GM21381 (cell line): ENCODE results near the gene HELQ.

Experiments
- ATAC-seq: cut with Tn5 transposase; IDR thresholded peaks from one replicate; pipeline ENCODE4 v1.9.1; 2021; ENCODE audit warnings: mild to moderate bottlenecking, moderate library complexity; ENCODE audit not compliant: unreplicated experiment

Gene HELQ

DNA sequence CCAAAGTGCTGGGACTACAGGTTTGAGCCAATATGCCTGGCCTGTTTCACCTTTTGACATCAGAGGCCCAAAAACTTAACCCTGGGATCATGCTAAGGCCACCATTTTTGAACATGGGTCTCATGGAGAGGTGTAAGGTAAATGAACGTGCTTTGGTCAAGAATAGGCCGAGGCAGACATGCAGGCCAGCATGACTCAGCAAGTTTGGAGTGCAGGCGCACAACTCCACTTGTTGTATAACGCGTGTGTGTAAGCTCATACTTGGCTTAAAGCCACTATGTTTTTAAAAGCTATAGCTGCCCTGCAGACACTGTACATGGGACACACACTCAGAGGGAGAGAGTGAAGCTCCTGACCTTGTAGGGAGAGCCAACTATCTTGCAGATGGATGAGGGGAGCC is 77.2 kb downstream of the HELQ start:
- ATAC-seq: no peak

DNA sequence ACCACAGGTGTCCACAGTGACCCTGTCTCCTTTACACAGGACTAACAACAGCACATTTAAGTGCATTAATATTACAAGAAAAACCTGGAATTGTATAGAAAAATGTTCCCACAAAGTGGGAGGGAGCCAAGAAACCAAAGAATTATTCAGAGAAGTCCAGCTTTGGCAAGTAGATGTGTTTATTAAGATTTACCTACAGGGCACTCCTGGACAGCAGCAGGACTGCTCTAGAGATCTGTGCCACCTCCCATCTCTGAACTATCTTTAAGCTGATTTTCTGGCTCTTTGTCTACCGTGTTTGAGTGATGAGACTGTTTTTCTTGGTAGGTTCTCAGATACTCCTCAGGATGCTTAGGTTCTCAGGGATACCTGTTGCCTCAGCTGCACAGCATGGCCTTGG is 82.7 kb downstream of the HELQ start:
- ATAC-seq: no peak

- ATAC-seq: no peak
Measured at GRCh38 chr4:83371936-83372335, 83.7 kb downstream of the HELQ start.

DNA sequence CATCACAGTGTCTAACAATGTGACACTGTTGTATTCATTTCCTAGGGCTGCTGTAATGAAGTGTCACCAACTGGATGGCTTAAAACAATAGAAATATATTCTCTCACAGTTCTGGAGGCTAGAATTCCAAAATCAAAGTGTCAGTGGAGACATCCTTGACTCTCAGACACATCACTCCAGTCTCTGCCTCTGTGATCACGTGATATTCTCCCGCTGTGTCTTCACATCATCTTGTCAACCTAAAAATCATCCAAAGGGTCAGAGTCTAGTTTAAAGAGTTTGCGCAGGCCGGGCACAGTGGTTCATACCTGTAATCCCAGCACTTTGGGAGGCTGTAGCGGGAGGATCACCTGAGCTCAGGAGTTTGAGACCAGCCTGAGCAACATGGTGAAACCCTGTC is 84.4 kb downstream of the HELQ start:
- no peak for ATAC-seq

DNA sequence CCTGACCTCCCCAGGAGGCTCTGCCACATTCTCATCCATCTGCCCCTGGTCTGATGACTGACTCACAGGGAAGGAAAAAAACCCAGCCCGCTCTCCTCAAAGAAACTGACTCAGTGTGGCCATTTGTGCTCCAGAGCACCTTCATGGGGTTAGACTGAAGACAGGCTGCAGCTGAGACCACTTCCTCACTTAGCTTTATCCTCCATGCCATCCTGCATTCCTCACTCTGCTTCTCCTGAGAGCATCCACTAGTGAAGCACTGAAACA is 85.0 kb downstream of the HELQ start:
- no peak for ATAC-seq

DNA sequence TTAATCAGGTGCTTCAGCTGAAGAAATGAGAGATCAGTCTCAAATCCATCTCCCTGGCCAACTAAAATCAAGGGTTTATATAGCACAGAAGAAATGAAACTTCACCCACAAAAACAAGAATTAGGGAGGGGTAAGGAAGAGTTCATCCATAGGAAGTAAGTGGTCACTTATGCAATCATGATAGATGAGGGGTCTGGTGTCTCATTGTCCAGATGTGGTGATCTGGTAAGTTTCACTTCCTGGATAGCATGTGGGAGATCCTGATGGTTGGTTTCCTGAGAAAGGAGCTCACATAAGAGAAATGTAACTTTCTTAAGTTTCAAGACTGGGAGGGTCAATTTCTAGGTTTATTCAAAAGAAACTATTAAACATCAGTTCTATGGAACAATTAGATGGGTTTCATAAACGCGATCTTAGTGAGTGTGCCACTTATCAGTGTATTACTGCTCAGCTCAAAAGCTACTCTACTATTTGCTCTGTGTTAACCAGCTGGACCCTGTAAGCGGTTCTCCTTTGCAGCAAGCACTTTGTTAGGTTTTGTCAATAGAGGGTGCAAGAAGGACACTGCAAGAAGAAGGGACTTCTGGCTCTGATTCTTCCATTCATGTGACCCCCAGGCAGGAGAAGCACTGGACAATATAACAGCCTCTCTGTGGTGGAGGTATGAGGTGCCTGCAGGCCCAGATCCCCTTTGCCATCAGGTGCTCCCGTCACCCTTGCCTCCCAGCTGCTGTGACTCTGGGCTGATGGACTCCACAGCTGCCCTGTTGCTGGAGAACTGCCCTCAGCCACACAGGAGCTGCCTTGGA is 85.6 kb downstream of the HELQ start:
- ATAC-seq: no peak

DNA sequence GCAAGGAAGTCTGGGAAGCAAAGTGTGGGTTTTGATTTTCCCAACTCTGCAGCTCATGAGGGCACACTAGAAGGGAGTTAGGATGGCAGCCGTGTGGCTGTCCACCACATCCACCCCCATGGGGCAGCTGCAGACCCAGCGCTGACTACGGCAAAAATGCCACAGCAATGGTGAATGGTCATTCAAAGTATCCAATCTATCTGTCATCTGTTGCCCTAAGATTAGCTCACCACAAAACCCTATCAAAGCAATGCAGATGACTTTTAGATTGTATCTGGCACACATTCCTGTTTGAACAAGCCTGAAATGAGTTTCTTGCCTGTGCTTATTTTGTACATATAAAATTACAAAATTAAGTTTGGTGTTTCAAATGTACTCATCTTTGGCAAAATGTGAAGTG is 91.3 kb downstream of the HELQ start:
- ATAC-seq: no peak

GRCh38 chr4:83362492-83363329 is 92.9 kb downstream of the HELQ start:
- ATAC-seq: peak; percentile 56

DNA sequence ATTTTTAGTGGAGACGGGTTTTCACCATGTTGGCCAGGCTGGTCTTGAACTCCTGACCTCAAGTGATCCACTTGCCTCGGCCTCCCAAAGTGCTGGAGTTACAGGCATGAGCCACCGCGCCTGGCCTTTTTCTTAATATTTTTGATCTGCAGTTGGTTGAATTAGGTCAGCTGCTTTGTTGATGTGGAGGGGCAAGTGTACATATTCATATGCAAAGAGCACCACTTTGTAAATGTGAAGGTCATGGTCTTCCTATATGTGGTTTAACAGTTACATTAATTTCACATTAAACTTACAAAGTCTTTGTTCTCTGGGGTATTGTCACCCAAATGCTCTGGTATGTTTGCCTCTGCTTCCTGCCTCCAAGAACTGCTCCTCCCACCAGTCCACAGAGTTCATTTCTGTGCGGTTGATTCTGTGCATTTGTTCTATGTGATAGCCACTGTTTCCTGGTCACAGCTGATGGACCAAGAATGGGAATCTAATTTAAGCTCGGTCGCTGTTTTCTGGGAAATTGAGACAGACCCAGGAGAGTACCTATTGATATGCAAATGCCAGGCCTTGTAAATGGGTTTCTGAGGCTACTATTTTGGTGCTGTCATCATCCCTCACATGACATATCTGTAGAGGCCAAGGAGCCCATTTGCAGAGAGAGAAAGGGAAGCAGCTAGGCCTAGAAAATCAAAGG is 94.1 kb downstream of the HELQ start:
- no peak for ATAC-seq

GRCh38 chr4:83360018-83360417 is 95.6 kb downstream of the HELQ start:
- ATAC-seq: no peak

DNA sequence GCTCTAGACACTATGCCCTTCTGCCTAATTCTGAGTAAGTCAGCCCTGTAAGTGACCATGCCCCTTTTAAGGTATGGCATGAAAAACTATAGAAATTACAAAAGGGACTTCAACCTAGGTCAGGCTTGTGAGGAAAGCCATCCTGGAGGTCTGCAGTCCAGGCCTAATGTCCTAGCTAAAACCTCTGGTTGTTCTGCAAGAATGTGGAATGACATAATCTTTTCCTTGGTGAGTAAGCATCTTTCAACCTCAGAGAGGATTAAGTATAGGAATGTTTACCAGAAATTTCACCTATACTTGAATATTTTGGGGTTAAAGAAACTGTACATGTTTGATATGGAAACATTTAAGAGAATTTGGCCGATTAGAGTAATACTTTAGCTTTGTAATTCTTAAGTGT is 97.2 kb downstream of the HELQ start:
- no peak for ATAC-seq
